ENCODE measurements around the gene SAP130.

The SAP130 gene

DNA sequence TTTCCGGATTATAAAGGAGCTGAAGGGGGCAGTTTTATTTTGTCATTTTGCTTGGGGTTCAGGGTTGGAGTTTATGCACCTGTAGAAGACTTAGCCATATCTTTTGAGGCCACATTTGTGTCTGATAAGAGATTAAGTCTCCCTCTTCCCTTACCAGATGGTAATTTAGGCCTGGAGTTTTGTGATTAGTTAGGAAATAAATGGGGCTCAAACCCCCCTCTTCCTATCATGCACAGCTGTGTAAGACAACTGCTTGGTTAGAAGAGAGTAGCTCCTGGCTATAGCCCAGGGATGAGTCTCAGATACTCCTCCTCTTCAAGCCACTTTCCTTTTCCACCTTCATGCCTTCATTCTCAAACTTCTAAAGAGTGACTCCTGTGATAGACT lies 802 bp upstream of the SAP130 start:
- peak overlapping the region; percentile 87 for H3K4me3 ChIP-seq (ENCODE audit: low read length, poor library complexity, severe bottlenecking)
- H3F3A ChIP-seq (ENCODE audit: low read depth): no peaks in the 10 kb centered on the region
- H3K4me2 ChIP-seq (ENCODE audit: low read depth, low read length, poor library complexity, severe bottlenecking): peak overlapping the region; percentile 93
- H3K36me3 ChIP-seq (ENCODE audit: insufficient read depth, low read length): no peaks in the 10 kb centered on the region
- peaks cover 32% of the 10 kb centered on the region for H3K79me2 ChIP-seq (ENCODE audit: insufficient read depth, low read length)
- H3K27me3 ChIP-seq (ENCODE audit: insufficient read depth, low read length, poor library complexity, severe bottlenecking): peaks cover 4% of the 10 kb centered on the region
- peak overlapping the region; percentile 77 for H3K9ac ChIP-seq (ENCODE audit: low read depth, low read length, poor library complexity, severe bottlenecking)
- no peak for TF ChIP-seq EZH2phosphoT487 (IDR thresholded peaks at IDR 0.05; ENCODE audit: borderline replicate concordance)
- TF ChIP-seq, protein P1, sequence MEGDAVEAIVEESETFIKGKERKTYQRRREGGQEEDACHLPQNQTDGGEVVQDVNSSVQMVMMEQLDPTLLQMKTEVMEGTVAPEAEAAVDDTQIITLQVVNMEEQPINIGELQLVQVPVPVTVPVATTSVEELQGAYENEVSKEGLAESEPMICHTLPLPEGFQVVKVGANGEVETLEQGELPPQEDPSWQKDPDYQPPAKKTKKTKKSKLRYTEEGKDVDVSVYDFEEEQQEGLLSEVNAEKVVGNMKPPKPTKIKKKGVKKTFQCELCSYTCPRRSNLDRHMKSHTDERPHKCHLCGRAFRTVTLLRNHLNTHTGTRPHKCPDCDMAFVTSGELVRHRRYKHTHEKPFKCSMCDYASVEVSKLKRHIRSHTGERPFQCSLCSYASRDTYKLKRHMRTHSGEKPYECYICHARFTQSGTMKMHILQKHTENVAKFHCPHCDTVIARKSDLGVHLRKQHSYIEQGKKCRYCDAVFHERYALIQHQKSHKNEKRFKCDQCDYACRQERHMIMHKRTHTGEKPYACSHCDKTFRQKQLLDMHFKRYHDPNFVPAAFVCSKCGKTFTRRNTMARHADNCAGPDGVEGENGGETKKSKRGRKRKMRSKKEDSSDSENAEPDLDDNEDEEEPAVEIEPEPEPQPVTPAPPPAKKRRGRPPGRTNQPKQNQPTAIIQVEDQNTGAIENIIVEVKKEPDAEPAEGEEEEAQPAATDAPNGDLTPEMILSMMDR (conservative IDR thresholded peaks at IDR 0.05; ENCODE audit: low read length): 0 out of 2 replicates have a peak, but pooled peaks have one; percentile 4
- no peaks in the 10 kb centered on the region for H3K9me2 ChIP-seq (replicated peaks; ENCODE audit: low read depth, low read length)
- H3K4me1 ChIP-seq (ENCODE audit: insufficient read depth, low read length, poor library complexity, severe bottlenecking): peaks cover 25% of the 10 kb centered on the region
- peaks cover 12% of the 10 kb centered on the region; the same call in 1 of the 2 replicates for H3K9me3 ChIP-seq (ENCODE audit: insufficient read depth, low read depth, low read length)
- H4K20me1 ChIP-seq (ENCODE audit: insufficient read depth, low read length, poor library complexity, severe bottlenecking): peaks cover 23% of the 10 kb centered on the region
- H2AFZ ChIP-seq (ENCODE audit: low read length): peak overlapping the region; percentile 98

DNA sequence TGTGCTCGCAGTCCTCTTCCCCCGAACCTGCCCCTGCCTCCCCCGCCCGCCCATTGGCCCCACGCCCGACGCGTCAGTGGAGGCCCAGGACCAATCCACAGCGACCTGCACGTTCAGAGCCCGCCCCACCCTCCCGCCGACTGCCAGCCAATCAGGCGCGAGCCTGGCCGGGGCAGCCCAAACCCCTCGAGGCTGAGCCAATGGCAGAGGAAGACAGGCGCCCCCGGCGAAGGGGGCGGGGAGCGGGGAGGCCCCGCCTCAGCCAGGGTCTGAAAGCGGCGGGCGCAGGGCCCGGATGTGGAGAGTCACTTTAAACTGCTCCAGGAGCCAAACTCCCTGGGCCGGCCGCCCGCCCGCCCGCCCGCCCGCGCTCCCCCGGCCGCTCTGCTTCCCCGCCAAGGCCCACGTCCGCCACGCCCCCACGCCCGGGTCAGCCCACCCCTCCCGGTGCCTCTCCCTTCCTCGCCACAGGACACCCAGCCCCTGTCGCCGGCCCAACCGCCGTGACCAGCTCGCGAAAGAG lies 520 bp downstream of the SAP130 start:
- Histone ChIP-seq H3K4me1 (ENCODE audit: insufficient read depth, low read length, poor library complexity, severe bottlenecking) (peaks cover 25% of the 10 kb centered on the region), H3K9me2 (replicated peaks; ENCODE audit: low read depth, low read length) (no peaks in the 10 kb centered on the region), H4K20me1 (ENCODE audit: insufficient read depth, low read length, poor library complexity, severe bottlenecking) (peaks cover 23% of the 10 kb centered on the region), H3K4me2 (ENCODE audit: low read depth, low read length, poor library complexity, severe bottlenecking) (peak overlapping the region; percentile 99), H3K79me2 (ENCODE audit: insufficient read depth, low read length) (peaks cover 44% of the 10 kb centered on the region), H3K27me3 (ENCODE audit: insufficient read depth, low read length, poor library complexity, severe bottlenecking) (peaks cover 4% of the 10 kb centered on the region), H3K4me3 (ENCODE audit: low read length, poor library complexity, severe bottlenecking) (peak overlapping the region; percentile 97), H3K36me3 (ENCODE audit: insufficient read depth, low read length) (no peaks in the 10 kb centered on the region), H3F3A (ENCODE audit: low read depth) (no peaks in the 10 kb centered on the region), H2AFZ (ENCODE audit: low read length) (peak overlapping the region; percentile 96), H3K9me3 (ENCODE audit: insufficient read depth, low read depth, low read length) (peaks cover 6% of the 10 kb centered on the region; the same call in 1 of the 2 replicates), H3K9ac (ENCODE audit: low read depth, low read length, poor library complexity, severe bottlenecking) (peak overlapping the region; percentile 92)
- TF ChIP-seq, protein P1 (conservative IDR thresholded peaks at IDR 0.05; ENCODE audit: low read length): no peak
- TF ChIP-seq EZH2phosphoT487 (IDR thresholded peaks at IDR 0.05; ENCODE audit: borderline replicate concordance): no peak

DNA sequence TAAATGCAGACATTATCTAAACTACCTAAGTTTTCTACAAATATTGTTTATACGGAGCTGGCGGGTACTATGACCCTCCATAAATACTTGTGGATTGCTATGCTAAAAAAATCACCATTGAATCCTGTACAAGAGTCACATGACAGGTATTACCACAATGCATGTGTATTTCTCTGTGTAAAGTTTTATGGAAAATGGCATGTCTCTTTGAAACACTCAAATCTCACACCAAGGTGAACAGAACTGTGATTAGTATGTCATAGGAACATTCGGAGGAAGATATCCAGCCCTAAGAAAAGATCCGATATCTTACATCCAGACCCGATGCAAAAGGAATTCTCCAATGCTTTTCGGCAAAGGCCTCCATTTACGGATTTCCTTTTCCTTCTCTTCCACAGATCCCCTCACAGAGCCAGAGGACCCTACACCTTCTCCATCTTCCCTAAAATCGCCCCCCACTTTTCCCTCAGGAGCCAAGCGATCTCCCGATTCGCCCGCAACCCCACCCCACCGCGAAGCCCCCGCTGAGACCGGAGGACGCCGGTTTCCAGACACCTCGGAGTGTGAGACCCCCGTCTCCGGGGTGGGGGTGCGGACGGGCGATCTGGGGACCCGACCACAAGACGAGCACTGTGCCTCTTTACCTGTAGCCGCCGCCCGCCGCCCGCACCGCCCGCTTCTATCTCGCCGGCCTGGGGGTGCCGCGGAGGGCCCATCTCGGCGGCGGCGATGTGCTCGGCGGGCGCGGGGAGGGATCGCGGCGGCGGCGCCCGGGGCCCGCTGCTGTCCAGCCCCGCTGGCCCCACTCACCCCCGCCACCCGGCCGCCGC lies 1.2 kb downstream of the SAP130 start:
- peak overlapping the region; percentile 99 for H3K4me2 ChIP-seq (ENCODE audit: low read depth, low read length, poor library complexity, severe bottlenecking)
- H3K4me3 ChIP-seq (ENCODE audit: low read length, poor library complexity, severe bottlenecking): peak overlapping the region; percentile 97
- H3K4me1 ChIP-seq (ENCODE audit: insufficient read depth, low read length, poor library complexity, severe bottlenecking): peaks cover 25% of the 10 kb centered on the region
- no peaks in the 10 kb centered on the region for H3K36me3 ChIP-seq (ENCODE audit: insufficient read depth, low read length)
- H4K20me1 ChIP-seq (ENCODE audit: insufficient read depth, low read length, poor library complexity, severe bottlenecking): peaks cover 23% of the 10 kb centered on the region
- peak overlapping the region; percentile 92 for H3K9ac ChIP-seq (ENCODE audit: low read depth, low read length, poor library complexity, severe bottlenecking)
- TF ChIP-seq, protein P1 (conservative IDR thresholded peaks at IDR 0.05; ENCODE audit: low read length): no peak
- no peak for TF ChIP-seq EZH2phosphoT487 (IDR thresholded peaks at IDR 0.05; ENCODE audit: borderline replicate concordance)
- H3K79me2 ChIP-seq (ENCODE audit: insufficient read depth, low read length): peaks cover 48% of the 10 kb centered on the region
- H3K9me3 ChIP-seq (ENCODE audit: insufficient read depth, low read depth, low read length): no peaks in the 10 kb centered on the region
- H2AFZ ChIP-seq (ENCODE audit: low read length): peak overlapping the region; percentile 82
- H3K27me3 ChIP-seq (ENCODE audit: insufficient read depth, low read length, poor library complexity, severe bottlenecking): peaks cover 4% of the 10 kb centered on the region
- no peaks in the 10 kb centered on the region for H3F3A ChIP-seq (ENCODE audit: low read depth)
- no peaks in the 10 kb centered on the region for H3K9me2 ChIP-seq (replicated peaks; ENCODE audit: low read depth, low read length)
